Stimulated activated CD4-positive, alpha-beta T cell treated with anti-CD3 and anti-CD28 coated beads, Interleukin-12 subunit alpha, Interleukin-12 subunit beta, amount 100 ng/mL, for 24 hours (primary cell): ENCODE results near the gene PDE7B.
"Not testable (repeated sequence)": the region's sequence is repeated elsewhere in the genome, so short reads cannot be mapped to it uniquely, and the experiment has no call there.

Source experiments
- DNase-seq, 2 experiments: peaks; one replicate each; pipeline ENCODE4 v3.0.0-alpha.2; 2020; ENCODE audit warnings: low read depth in 2 of 2

Gene PDE7B

GRCh38 chr6:136104556-136104955 is 253.1 kb downstream of the PDE7B start:
- DNase-seq: no peak

- DNase-seq: not testable (repeated sequence)
These were observed 254.3 kb downstream of the PDE7B start for GRCh38 chr6:136105797-136106196.

- no peak for DNase-seq
These were observed 257.0 kb downstream of the PDE7B start for GRCh38 chr6:136108361-136108945.

- no peak for DNase-seq
These were observed 260.3 kb downstream of the PDE7B start for GRCh38 chr6:136111831-136112230.

GRCh38 chr6:136112262-136112661 is 260.8 kb downstream of the PDE7B start:
- DNase-seq: no peak

GRCh38 chr6:136113736-136114173 is 262.3 kb downstream of the PDE7B start:
- no peak for DNase-seq

GRCh38 chr6:136114661-136115060 is 263.2 kb downstream of the PDE7B start:
- no peak for DNase-seq

- DNase-seq: no peak
These were observed 264.4 kb downstream of the PDE7B start for GRCh38 chr6:136115941-136116340.

- no peak for DNase-seq
These were observed 265.6 kb downstream of the PDE7B start for GRCh38 chr6:136117081-136117480.

- no peak for DNase-seq
These were observed 267.3 kb downstream of the PDE7B start for GRCh38 chr6:136118787-136119186.

GRCh38 chr6:136123468-136123867 is 272.0 kb downstream of the PDE7B start:
- DNase-seq: no peak

GRCh38 chr6:136125585-136125984 is 274.1 kb downstream of the PDE7B start:
- DNase-seq: no peak

GRCh38 chr6:136127873-136128272 is 276.4 kb downstream of the PDE7B start:
- DNase-seq: no peak

- DNase-seq: no peak
These were observed 277.9 kb downstream of the PDE7B start for GRCh38 chr6:136129365-136129764.

GRCh38 chr6:136134268-136134667 is 282.8 kb downstream of the PDE7B start:
- DNase-seq: no peak

- DNase-seq: no peak
These were observed 283.2 kb downstream of the PDE7B start for GRCh38 chr6:136134751-136135150.

GRCh38 chr6:136136274-136136673 is 284.8 kb downstream of the PDE7B start:
- no peak for DNase-seq

- DNase-seq: no peak
These were observed 285.6 kb downstream of the PDE7B start for GRCh38 chr6:136137008-136137692.

- DNase-seq: no peak
These were observed 286.4 kb downstream of the PDE7B start for GRCh38 chr6:136137739-136138402.

- DNase-seq: not testable (repeated sequence)
These were observed 287.6 kb downstream of the PDE7B start for GRCh38 chr6:136139111-136139510.

- DNase-seq: no peak
These were observed 292.9 kb downstream of the PDE7B start for GRCh38 chr6:136144251-136145023.

GRCh38 chr6:136146130-136146529 is 294.6 kb downstream of the PDE7B start:
- no peak for DNase-seq
